NB4 (cell line): ENCODE measurements around the gene TOP2A.
"Not testable (repeated sequence)": the region's sequence is repeated elsewhere in the genome, so short reads cannot be mapped to it uniquely, and the experiment has no call there.

Experiments used
- DNase-seq: peaks from one replicate; pipeline ENCODE4 v3.0.0; 2010; ENCODE audit warnings: low read depth
- H3K4me3 ChIP-seq: one replicate; pipeline ENCODE4 v1.5.1; 2011; ENCODE audit warnings: mild to moderate bottlenecking, low read depth, low read length, moderate library complexity
- MAX ChIP-seq: IDR thresholded peaks from 2 replicates; pipeline ENCODE4 v1.6.1; 2011; ENCODE audit warnings: low read depth, low read length
- MYC ChIP-seq: IDR thresholded peaks from 2 replicates; pipeline ENCODE4 v1.6.1; 2011; ENCODE audit warnings: low read depth, low read length
- POLR2A ChIP-seq: IDR thresholded peaks from 2 replicates; pipeline ENCODE4 v1.6.1; 2011; ENCODE audit warnings: mild to moderate bottlenecking; ENCODE audit not compliant: insufficient read length; ENCODE audit errors: extremely low read depth
- TF ChIP-seq, protein P1 (sequence below): IDR thresholded peaks from one replicate; pipeline ENCODE4 v1.5.1; 2012; ENCODE audit warnings: low read depth, low read length

TOP2A gene

GRCh38 chr17:40378966-40379365 is 38.7 kb downstream of the TOP2A start:
- H3K4me3 ChIP-seq, result no peak overlapping the region
- TF ChIP-seq MAX (no peak), POLR2A (no peak), MYC (no peak)
- TF ChIP-seq, protein P1, sequence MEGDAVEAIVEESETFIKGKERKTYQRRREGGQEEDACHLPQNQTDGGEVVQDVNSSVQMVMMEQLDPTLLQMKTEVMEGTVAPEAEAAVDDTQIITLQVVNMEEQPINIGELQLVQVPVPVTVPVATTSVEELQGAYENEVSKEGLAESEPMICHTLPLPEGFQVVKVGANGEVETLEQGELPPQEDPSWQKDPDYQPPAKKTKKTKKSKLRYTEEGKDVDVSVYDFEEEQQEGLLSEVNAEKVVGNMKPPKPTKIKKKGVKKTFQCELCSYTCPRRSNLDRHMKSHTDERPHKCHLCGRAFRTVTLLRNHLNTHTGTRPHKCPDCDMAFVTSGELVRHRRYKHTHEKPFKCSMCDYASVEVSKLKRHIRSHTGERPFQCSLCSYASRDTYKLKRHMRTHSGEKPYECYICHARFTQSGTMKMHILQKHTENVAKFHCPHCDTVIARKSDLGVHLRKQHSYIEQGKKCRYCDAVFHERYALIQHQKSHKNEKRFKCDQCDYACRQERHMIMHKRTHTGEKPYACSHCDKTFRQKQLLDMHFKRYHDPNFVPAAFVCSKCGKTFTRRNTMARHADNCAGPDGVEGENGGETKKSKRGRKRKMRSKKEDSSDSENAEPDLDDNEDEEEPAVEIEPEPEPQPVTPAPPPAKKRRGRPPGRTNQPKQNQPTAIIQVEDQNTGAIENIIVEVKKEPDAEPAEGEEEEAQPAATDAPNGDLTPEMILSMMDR, result no peak
- no peak for DNase-seq

DNA sequence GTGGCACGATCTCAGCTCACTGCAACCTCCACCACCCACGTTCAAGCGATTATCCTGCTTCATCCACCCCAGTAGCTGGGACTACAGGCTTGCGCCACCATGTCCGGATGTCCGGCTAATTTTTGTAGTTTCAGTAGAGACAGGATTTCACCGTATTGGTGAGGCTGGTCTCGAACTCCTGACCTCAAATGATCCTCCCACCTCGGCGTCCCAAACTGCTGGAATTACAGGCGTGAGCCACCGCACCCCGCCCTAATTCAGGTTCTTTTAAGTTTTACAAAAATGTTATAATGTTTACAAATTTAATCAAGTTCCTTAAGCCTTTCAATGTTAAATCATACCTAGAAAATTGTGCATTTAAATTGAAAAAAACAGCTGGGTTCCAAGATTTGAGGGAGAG is 39.9 kb downstream of the TOP2A start:
- DNase-seq, result no peak
- no peak overlapping the region for H3K4me3 ChIP-seq
- TF ChIP-seq, protein P1, result no peak
- TF ChIP-seq POLR2A (no peak), MYC (no peak), MAX (no peak)

- not testable (repeated sequence) for H3K4me3 ChIP-seq, DNase-seq
Observed at GRCh38 chr17:40376541-40376940, 41.2 kb downstream of the TOP2A start.

DNA sequence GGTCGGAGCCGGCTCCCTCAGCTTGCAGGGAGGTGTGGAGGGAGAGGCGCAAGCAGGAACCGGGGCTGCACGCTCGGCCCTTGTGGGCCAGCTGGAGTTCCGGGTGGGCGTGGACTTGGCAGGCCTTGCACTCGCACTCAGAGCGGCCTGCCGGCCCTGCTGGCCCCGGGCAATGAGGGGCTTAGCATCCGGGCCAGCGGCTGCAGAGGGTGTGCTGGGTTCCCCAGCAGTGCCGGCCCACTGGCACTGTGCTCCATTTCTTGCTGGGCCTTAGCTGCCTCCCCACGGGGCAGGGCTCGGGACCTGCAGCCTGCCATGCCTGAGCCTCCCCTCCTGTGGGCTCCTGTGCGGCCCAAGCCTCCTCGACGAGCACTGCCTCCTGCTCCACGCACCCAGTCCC is 41.9 kb downstream of the TOP2A start:
- not testable (repeated sequence) for DNase-seq, H3K4me3 ChIP-seq

DNA sequence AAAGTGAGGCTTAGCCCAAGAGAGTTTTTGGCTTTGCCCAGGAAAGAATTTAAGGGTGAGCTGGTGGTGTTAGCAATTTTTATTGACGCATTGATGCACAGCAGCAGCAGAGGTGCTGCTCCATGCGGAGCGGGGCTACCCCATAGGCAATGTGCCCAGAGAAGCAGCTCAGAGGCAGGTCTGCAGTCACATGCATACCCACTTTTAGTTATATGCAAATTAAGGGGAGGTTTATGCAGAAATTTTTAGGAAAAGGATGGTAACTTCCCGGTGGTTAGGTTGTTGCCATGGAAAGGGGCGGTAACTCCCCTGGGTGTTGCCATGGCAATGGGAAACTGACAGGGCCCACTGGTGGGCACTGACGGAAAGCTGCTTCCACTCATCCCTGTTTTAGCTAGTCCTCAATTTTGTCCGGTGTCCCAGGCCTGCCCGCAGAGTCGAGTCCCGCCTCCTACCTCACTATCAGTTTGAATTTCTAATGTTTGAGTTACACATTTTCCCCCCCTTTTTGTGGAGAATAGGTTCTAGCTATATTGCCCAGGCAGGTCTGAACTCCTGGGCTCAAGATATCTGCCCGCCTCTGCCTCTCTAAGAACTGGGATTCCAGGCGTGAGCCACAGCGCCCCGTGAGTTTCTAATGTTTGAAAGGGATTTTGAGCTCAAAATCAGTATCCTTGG is 42.7 kb downstream of the TOP2A start:
- TF ChIP-seq, protein P1, result no peak
- no peak overlapping the region for H3K4me3 ChIP-seq
- no peak for DNase-seq

DNA sequence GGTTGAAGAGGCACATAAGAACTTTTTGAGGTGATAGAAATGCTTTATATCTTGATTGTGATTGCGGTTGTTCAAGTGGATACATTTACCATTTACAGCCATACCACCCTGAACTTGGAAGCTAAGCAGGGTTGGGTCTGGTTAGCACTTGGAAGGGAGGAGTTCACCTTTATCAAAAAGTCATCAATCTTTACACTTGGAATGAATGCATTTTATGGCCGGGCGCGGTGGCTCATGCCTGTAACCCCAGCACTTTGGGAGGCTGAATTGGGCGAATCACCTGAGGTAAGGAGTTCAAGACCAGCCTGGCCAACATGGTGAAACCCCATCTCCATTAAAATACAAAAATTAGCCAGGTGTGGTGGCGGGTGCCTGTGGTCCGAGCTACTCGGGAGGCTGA is 43.7 kb downstream of the TOP2A start:
- no peak overlapping the region for H3K4me3 ChIP-seq
- DNase-seq, result no peak
- TF ChIP-seq MAX (no peak), POLR2A (no peak), MYC (no peak)
- TF ChIP-seq, protein P1, result no peak

GRCh38 chr17:40373324-40373723 is 44.4 kb downstream of the TOP2A start:
- DNase-seq, result no peak
- TF ChIP-seq MYC (no peak), POLR2A (no peak), MAX (no peak)
- TF ChIP-seq, protein P1, result no peak
- no peak overlapping the region for H3K4me3 ChIP-seq

DNA sequence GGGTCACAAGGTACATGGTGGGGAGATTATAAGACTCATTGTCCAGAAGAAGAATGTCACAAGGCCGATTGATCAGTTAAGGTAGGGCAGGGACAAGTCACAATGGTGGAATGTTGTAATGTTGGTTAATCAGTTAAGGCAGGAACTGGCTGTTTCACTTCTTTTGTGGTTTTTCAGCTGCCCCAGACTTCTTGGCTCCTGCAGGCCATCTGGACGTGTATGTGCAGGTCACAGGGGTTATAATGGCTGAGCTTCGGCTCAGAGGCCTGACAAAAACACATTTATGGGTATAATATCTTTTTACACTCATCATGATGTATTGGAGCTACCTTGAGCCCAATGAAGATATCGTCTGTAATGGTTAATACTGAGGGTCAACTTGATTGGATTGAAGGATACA is 45.1 kb downstream of the TOP2A start:
- not testable (repeated sequence) for DNase-seq, H3K4me3 ChIP-seq
